H9 (cell line): ENCODE measurements around the gene ZBTB20. TPM values are rescaled to one million over a fixed set of nuclear protein-coding genes. Genes with fewer than 3 reads are reported as not detected.

Source experiments
- DNase-seq: peaks from one replicate; pipeline ENCODE4 v3.0.0-alpha.2; 2017
- H2AFZ ChIP-seq: one replicate; pipeline ENCODE4 v1.6.1; 2013; ENCODE audit warnings: mild to moderate bottlenecking, low read length, control low read depth, moderate library complexity
- H2AK5ac ChIP-seq: 2 replicates; pipeline ENCODE4 v1.6.1; 2013; ENCODE audit warnings: low read length, control low read depth, mixed read lengths; ENCODE audit not compliant: insufficient read length
- H2BK120ac ChIP-seq: one replicate; pipeline ENCODE4 v1.6.1; 2013; ENCODE audit warnings: low read depth, mild to moderate bottlenecking, low read length, control low read depth, inconsistent platforms; ENCODE audit not compliant: poor library complexity, severe bottlenecking
- H2BK12ac ChIP-seq: 2 replicates; pipeline ENCODE4 v1.6.1; 2013; ENCODE audit warnings: low read length, control low read depth, mixed read lengths, low read depth; ENCODE audit not compliant: insufficient read length
- H2BK15ac ChIP-seq: 2 replicates; pipeline ENCODE4 v1.6.1; 2013; ENCODE audit warnings: low read depth, low read length, control low read depth
- H2BK20ac ChIP-seq: one replicate; pipeline ENCODE4 v1.6.1; 2013; ENCODE audit warnings: low read depth, mild to moderate bottlenecking, low read length, control low read depth, inconsistent platforms; ENCODE audit not compliant: poor library complexity, severe bottlenecking
- H2BK5ac ChIP-seq: 2 replicates; pipeline ENCODE4 v1.6.1; 2013; ENCODE audit warnings: low read length, control low read depth, mixed read lengths; ENCODE audit not compliant: insufficient read length
- H3K14ac ChIP-seq: 2 replicates; pipeline ENCODE4 v1.6.1; 2013; ENCODE audit warnings: low read length, control low read depth; ENCODE audit not compliant: insufficient read depth
- H3K18ac ChIP-seq: 2 replicates; pipeline ENCODE4 v1.6.1; 2013; ENCODE audit warnings: low read depth, mild to moderate bottlenecking, mixed read lengths, low read length, control low read depth; ENCODE audit not compliant: insufficient read length
- H3K23ac ChIP-seq: 2 replicates; pipeline ENCODE4 v1.6.1; 2013; ENCODE audit warnings: low read length, control low read depth, mixed read lengths, low read depth; ENCODE audit not compliant: insufficient read length
- H3K23me2 ChIP-seq: 2 replicates; pipeline ENCODE4 v1.6.1; 2013; ENCODE audit warnings: low read depth, mild to moderate bottlenecking, mixed read lengths, low read length, control low read depth; ENCODE audit not compliant: insufficient read length, poor library complexity, severe bottlenecking
- H3K27ac ChIP-seq: 2 replicates; pipeline ENCODE4 v1.5.1; 2013; ENCODE audit warnings: low read length, control low read depth, mixed read lengths, low read depth; ENCODE audit not compliant: insufficient read length
- H3K27me3 ChIP-seq: 2 replicates; pipeline ENCODE4 v1.6.1; 2013; ENCODE audit warnings: low read length, control low read depth, inconsistent platforms; ENCODE audit not compliant: insufficient read depth
- H3K4ac ChIP-seq: 2 replicates; pipeline ENCODE4 v1.6.1; 2013; ENCODE audit warnings: low read depth, mild to moderate bottlenecking, control low read depth, inconsistent platforms, low read length, moderate library complexity
- H3K4me1 ChIP-seq: 2 replicates; pipeline ENCODE4 v1.6.1; 2013; ENCODE audit warnings: low read length, control low read depth, inconsistent platforms; ENCODE audit not compliant: insufficient read depth
- H3K4me2 ChIP-seq: 2 replicates; pipeline ENCODE4 v1.6.1; 2013; ENCODE audit warnings: low read length, control low read depth, mixed read lengths; ENCODE audit not compliant: insufficient read length, insufficient read depth
- H3K56ac ChIP-seq: 2 replicates; pipeline ENCODE4 v1.6.1; 2013; ENCODE audit warnings: low read depth, mild to moderate bottlenecking, mixed read lengths, low read length, control low read depth; ENCODE audit not compliant: insufficient read length
- H3K79me1 ChIP-seq: 2 replicates; pipeline ENCODE4 v1.6.1; 2013; ENCODE audit warnings: low read depth, mild to moderate bottlenecking, moderate library complexity, low read length, control low read depth, inconsistent platforms; ENCODE audit not compliant: insufficient read depth, poor library complexity, severe bottlenecking
- H3K79me2 ChIP-seq: 2 replicates; pipeline ENCODE4 v1.6.1; 2013; ENCODE audit warnings: low read length, control low read depth, inconsistent platforms; ENCODE audit not compliant: insufficient read depth
- H3K9ac ChIP-seq: 2 replicates; pipeline ENCODE4 v1.6.1; 2013; ENCODE audit warnings: low read length, control low read depth, mixed read lengths; ENCODE audit not compliant: insufficient read length; ENCODE audit errors: extremely low read depth
- H3K9me3 ChIP-seq: one replicate; pipeline ENCODE4 v1.6.1; 2013; ENCODE audit warnings: low read depth, low read length, inconsistent platforms; ENCODE audit not compliant: control insufficient read depth
- H3T11ph ChIP-seq: one replicate; pipeline ENCODE4 v1.6.1; 2013; ENCODE audit warnings: mild to moderate bottlenecking, low read length, control low read depth, inconsistent platforms
- H4K20me1 ChIP-seq: one replicate; pipeline ENCODE4 v1.6.1; 2013; ENCODE audit not compliant: control insufficient read depth, insufficient read length, insufficient read depth
- H4K5ac ChIP-seq: 2 replicates; pipeline ENCODE4 v1.6.1; 2013; ENCODE audit warnings: low read depth, mild to moderate bottlenecking, mixed read lengths, low read length, control low read depth; ENCODE audit not compliant: insufficient read length
- H4K8ac ChIP-seq: replicated peaks from 2 replicates; pipeline ENCODE4 v1.6.1; 2013; ENCODE audit warnings: low read length, control low read depth, mixed read lengths, low read depth; ENCODE audit not compliant: insufficient read length
- H4K91ac ChIP-seq: 2 replicates; pipeline ENCODE4 v1.6.1; 2013; ENCODE audit warnings: low read depth, mild to moderate bottlenecking, moderate library complexity, mixed read lengths, low read length, control low read depth; ENCODE audit not compliant: insufficient read length
- H3K27ac Mint-ChIP-seq, 3 experiments: 2 replicates in 2 of 3; 3 replicates in 1 of 3; pipeline ENCODE4 v1.8.0; 2020 to 2021; ENCODE audit warnings: mixed read lengths in 3 of 3, mild to moderate bottlenecking in 1 of 3, moderate library complexity in 1 of 3
- H3K27me3 Mint-ChIP-seq: 2 replicates; pipeline ENCODE4 v1.8.0; 2021; ENCODE audit warnings: low read depth, mild to moderate bottlenecking, moderate library complexity, mixed read lengths
- H3K36me3 Mint-ChIP-seq, 3 experiments: 2 replicates in 2 of 3; 3 replicates in 1 of 3; pipeline ENCODE4 v1.8.0; 2020 to 2021; ENCODE audit warnings: low read depth in 3 of 3, mixed read lengths in 3 of 3; ENCODE audit not compliant: insufficient read depth in 1 of 3
- H3K4me1 Mint-ChIP-seq, 2 experiments: 2 replicates each; pipeline ENCODE4 v1.8.0; 2020; ENCODE audit warnings: mixed read lengths in 2 of 2
- H3K4me3 Mint-ChIP-seq, 2 experiments: 2 replicates in 1 of 2; 3 replicates in 1 of 2; pipeline ENCODE4 v1.8.0; 2020 to 2021; ENCODE audit warnings: mild to moderate bottlenecking in 2 of 2, mixed read lengths in 2 of 2, moderate library complexity in 1 of 2
- H3K9me3 Mint-ChIP-seq, 2 experiments: 2 replicates in 1 of 2; 3 replicates in 1 of 2; pipeline ENCODE4 v1.8.0; 2020; ENCODE audit warnings: mild to moderate bottlenecking in 2 of 2, mixed read lengths in 2 of 2, moderate library complexity in 1 of 2
- CTCF ChIP-seq: fragments of 200-600 bp; sonication (generic); conservative IDR thresholded peaks from 3 replicates; pipeline ENCODE4 v1.8.0; 2021; ENCODE audit warnings: antibody characterized with exemption, mild to moderate bottlenecking
- WGBS: extraction: QIAGEN DNeasy Blood & Tissue Kit; methylation state at CpG from one replicate; pipeline ENCODE4 v1.1.7; 2013; ENCODE audit warnings: missing lambda C conversion rate, low lambda C conversion rate, mixed read lengths; ENCODE audit not compliant: insufficient read length; ENCODE audit errors: extremely low coverage; 5-methylcytosine and 5-hydroxymethylcytosine counted together
- total RNA-seq: library from RNA; stranded (reverse); gene quantifications from 2 replicates; pipeline ENCODE4 v1.2.1, GENCODE V29; 2021

Gene ZBTB20
- total RNA-seq, 1 experiment from 2014 or later: 0.70 TPM

DNA sequence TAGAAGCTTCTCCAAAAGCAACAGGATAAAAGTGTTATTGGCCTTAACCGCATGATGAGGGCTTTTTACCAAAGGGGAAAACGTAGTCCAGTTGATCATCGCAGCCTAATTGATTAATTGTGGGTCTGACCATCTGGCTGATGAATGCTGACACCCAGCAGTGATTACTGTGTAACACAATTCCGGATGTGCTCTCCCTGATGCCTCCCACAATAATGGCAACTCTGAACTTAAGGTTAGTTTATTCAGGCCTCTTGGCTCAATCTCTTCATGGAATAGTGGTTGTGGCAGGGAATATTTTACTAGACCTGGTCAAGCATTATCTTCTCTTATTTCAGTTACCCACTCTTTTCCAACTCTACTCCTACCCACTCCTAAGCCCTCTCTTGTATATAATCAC is 520.3 kb downstream of the ZBTB20 start:
- Histone ChIP-seq H4K91ac (no peak overlapping the region), H2BK120ac (no peak overlapping the region), H3K23me2 (no peaks in the 10 kb centered on the region), H2AFZ (no peak overlapping the region), H3T11ph (no peak overlapping the region), H3K9ac (no peak overlapping the region), H2AK5ac (no peak overlapping the region), H2BK15ac (no peak overlapping the region), H4K8ac (no peak overlapping the region), H3K56ac (no peak overlapping the region), H3K79me1 (no peaks in the 10 kb centered on the region), H2BK12ac (no peak overlapping the region), H3K4me2 (no peak overlapping the region), H3K18ac (no peak overlapping the region), H3K4ac (no peak overlapping the region), H3K4me1 (no peaks in the 10 kb centered on the region; the same call in 1 of the 2 replicates), H4K5ac (no peak overlapping the region), H3K79me2 (no peaks in the 10 kb centered on the region), H3K23ac (no peak overlapping the region), H2BK5ac (no peak overlapping the region), H3K9me3 (no peaks in the 10 kb centered on the region), H3K14ac (no peak overlapping the region), H4K20me1 (no peaks in the 10 kb centered on the region), H2BK20ac (no peak overlapping the region), H3K27me3 (no peaks in the 10 kb centered on the region), H3K27ac (no peak overlapping the region)
- no CpG with 5 or more reads among the region's 4 CpGs for WGBS
- Mint-ChIP-seq H3K4me3 (no peak overlapping the region), H3K27me3 (no peaks in the 10 kb centered on the region), H3K27ac (no peak overlapping the region), H3K36me3 (no peaks in the 10 kb centered on the region), H3K4me1 (peaks cover 9 to 17% of the 10 kb centered on the region in 2 experiments; a peak in 3 of 4 replicates), H3K9me3 (no peaks in the 10 kb centered on the region)
- TF ChIP-seq CTCF: no peak
- DNase-seq: no peak
